Breast epithelium (tissue), 3 donors: Measurements from ENCODE around the gene PMM1.

Source experiments
- CTCF ChIP-seq, 3 donors: fragments of 450-650 bp; IDR thresholded peaks; one replicate each; pipeline ENCODE4 v1.5.1; 2016 to 2017; ENCODE audit warnings: antibody characterized with exemption in 3 of 3, mild to moderate bottlenecking in 3 of 3, moderate library complexity in 3 of 3
- POLR2AphosphoS5 ChIP-seq, 3 donors: sonication (generic); formaldehyde crosslinking; IDR thresholded peaks; one replicate each; pipeline ENCODE4 v1.6.1; 2017; ENCODE audit warnings: antibody characterized with exemption in 3 of 3

- TF ChIP-seq POLR2AphosphoS5 (IDR thresholded peaks at IDR 0.05) (no peak), CTCF (IDR thresholded peaks at IDR 0.05) (no peak)
Measured at GRCh38 chr22:41551877-41552582, 37.6 kb downstream of the PMM1 start.
